Ishikawa (cell line): ENCODE data around the gene KPNA3.

ENCODE experiments used
- FOXM1 ChIP-seq: IDR thresholded peaks from 2 replicates; pipeline ENCODE4 v1.6.1; 2012; ENCODE audit warnings: low read depth, borderline replicate concordance
- MAX ChIP-seq: IDR thresholded peaks from 2 replicates; pipeline ENCODE4 v1.6.1; 2012
- RAD21 ChIP-seq: IDR thresholded peaks from 2 replicates; pipeline ENCODE4 v1.6.1; 2012; ENCODE audit warnings: low read depth
- USF1 ChIP-seq: IDR thresholded peaks from 2 replicates; pipeline ENCODE4 v1.6.1; 2012

GRCh38 chr13:49791315-49791710 lies 1.2 kb downstream of the KPNA3 start:
- TF ChIP-seq MAX = no peak
- TF ChIP-seq USF1 = no peak
- TF ChIP-seq FOXM1 = no peak
- TF ChIP-seq RAD21 = peak; percentile 40; the same call in 1 of the 2 replicates
